ENCODE data around the gene MED15.
"Not testable (repeated sequence)": the region's sequence is repeated elsewhere in the genome, so short reads cannot be mapped to it uniquely, and the experiment has no call there.

MED15 gene

DNA sequence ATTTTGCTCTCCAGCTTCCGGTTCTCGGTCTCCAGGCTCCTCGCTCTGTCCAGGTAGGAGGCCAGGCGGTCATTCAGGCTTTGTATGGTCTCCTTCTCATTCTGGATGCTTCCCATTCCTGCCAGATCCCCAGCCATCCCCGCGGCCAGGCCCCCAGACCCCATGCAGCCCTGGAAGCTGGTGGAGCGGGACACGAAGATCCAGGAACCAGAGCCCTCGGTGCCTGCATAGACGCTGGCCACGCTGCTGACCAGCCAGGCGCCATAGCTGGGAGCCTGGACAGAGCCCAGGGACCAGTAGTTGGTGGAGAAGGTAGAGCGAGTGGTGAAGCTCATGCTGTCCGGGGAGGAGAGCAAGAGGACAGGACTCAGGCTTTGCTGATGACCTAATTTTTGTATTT is 23.6 kb upstream of the MED15 start:
- DNase-seq: no peak

DNA sequence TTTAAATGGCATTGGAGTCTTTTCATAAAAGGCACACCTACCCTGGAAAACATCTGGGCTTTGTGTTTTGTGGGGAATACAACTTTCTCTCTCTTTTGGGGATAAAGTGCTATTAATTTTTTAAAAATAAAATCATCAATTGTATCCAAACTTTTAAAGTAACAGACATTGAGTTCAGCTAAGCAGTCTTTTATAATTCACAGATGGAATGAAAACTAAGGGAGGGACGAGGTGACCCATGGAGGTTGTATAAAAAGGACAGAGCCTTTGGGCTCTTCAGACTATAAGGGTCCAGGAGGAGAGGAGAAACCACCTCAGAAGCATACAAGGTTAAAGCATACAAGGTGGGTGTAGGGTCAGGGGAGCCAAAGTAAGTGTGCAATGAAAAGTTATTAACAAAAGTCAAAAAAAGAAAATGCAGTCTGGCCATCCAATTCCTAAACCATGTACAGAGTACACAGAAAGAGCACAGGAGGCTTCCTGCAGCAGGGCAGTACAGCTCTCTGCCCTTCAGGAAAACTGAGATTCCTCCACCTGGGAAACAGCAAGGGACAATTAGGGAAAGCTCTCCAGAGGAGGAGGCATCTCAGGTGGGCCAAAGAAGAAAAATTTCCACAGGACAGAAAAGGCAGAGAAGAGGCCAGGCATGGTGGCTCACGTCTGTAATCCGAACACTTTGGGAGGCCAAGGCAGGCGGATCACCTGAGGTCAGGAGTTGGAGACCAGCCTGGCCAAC is 22.3 kb upstream of the MED15 start:
- DNase-seq: no peak

DNA sequence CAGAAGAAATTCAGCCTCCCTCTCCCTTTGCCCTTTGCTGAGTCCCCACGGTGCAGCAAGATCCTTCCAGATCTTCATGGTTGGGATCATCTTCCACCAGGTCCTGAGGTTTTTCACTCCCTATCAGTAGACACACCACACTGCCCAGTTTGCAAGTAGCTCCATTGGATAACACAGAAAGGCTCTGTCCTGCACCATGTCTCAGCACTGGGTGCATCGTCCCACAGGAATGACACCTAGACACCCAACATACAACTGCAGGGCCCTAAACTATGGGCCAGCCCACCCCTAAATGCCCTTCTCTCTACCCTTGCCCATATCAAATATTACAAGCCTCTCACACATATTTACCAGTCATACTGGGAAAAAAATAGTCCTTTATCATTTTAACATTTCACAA is 21.2 kb upstream of the MED15 start:
- DNase-seq: no peak

DNA sequence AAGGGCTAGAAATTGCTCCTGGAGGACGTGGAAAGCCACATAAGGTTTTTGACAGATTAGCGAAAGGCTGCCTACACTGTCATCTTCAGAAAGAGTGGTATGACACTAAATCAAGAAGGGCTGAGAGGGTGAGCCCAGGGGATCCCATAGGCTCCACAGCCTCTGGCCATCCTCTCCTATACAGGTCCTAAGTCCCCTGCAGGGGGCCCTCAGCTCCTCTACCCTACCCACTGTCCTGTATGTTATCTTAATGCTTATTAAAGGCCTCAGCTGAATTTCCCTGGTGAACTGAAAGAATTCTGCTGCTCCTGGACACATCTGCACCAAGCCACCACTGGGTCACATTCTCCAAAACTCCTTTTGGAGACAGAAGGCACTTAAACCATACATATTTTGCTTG is 19.7 kb upstream of the MED15 start:
- no peak for DNase-seq

DNA sequence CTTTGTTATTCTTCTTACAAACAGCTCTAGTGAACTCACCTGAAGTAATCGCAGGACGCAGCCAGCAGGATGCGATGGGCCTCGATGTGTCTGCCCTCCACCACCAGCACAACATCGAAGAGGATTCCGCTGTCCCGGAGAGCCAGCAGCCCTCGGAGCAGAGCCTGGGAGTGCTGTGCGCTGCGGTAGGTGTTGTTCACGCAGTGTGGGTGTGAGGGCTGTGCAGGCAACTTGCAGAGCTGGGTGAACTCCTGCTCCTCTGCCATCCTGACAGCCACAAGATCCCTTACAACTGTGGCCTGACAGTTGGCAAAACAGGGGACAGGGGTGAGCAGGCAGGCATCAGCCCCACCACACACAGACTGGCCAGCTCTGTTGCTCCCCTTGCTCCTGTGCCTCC is 18.5 kb upstream of the MED15 start:
- DNase-seq: no peak

DNA sequence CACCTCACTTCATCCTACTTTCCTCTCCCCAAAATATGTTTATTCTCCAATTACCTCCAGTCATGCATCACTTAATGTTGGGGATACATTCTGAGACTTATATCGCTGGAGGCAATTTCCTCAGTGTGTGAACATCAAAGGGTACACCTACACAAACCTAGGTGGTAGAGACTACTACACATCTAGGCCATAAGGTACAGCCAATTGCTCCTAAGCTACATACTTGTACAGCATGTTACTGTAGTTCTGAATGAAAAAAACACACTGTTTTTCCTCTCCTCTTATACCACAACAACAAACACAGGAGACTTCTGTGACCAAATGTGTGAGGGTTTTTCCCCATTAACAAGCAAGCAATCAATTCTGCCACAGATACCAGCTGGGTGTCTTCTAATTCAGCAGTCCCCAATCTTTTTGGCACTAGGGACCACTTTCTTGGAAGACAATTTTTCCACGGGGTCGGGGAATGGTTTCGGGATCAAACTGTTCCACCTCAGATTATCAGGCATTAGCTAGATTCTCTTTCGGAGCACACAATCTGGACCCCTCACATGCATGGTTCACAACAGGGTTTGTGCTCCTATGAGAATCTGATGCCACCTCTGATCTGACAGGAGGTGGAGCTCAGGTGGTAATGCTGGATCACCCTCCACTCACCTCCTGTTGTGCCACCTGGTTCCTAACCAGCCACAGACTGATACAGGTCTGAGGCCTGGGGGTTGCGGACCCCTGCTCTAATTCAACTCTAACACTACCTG is 17.0 kb upstream of the MED15 start:
- DNase-seq: no peak

DNA sequence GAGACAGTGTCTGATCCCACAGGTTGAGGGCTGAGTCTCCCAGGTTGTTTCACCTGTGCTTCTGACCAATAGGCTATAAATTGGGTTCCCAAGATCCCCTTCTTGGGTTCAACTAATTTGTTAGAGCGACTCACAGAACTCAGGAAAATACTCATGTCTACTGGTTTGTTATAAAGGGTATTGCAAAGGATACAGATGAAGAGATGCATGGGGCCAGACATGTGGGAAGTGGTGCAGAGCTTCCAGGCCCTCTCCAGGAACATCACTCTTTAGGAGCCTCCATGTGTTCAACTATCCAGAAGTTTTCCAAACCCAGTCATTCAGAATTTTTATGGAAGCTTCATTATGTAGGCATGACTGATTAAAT is 16.5 kb upstream of the MED15 start:
- no peak for DNase-seq

DNA sequence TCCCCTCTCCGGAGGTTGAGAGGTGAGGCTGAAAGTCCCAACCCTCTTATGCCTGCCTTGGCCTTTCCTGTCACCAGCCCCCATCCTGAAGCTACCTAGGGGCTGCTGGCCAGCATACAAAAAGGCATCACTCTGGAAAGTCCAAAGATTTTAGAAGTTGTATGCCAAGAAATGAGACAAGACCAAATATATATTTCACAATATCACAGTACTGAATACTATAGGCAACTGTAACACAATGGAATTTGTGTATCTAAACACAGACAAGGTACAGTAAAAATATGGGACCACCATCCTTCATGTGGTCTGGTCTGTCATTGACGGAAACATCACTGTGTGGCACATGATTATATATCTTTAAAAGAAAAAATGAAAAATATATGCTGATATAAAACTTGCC is 16.1 kb upstream of the MED15 start:
- DNase-seq: no peak

DNA sequence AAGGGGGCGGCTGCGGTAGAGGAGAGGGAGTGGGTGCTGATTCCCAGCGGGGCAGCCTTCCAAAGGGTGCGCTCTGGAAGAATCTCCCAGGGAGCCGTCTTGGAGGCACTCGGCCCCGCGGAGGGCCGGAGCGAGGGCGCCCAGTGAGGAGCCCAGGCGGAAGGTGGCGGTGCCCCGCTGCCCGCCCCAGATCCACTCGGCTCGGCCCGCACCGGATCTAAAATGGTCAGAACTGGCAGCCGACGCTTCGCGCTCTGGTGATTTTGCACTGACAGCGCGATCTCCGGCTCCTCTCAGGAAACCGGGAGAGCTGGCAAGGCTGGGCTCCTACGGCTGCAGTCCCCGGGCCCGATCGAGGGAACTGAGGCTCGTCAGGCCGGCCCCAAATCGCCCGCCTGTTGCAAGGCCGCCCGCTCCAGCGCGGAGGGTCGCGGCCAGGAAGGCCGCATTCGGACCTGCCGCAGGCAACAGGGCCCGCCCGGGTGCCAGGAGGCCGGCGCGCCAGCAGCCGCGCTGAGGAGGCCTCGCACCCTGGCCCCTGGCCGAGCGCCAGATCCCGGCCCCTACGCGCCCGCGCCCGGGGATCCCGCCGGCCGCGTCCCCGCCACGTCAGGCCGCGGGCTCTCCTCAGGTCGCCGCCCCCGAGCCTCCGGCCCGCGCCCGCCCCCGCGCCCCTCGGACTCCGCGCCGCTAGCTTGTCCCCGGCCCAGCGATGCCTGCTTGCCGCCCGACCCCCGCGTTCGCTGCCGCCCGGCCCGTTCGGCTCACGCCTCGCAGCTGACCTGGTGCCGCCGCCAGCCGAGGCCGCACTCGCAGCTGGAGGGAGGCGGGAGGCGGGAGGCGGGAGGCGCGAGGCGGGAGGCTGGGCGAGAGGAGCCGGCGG is 12.2 kb upstream of the MED15 start, which contains the start of gene KLHL22:
KLHL22 (minus strand) TSS at position 818 of the 883 bp plus-strand sequence. CDS start 6,584 bp downstream, outside the sequence.
- no peak for DNase-seq

DNA sequence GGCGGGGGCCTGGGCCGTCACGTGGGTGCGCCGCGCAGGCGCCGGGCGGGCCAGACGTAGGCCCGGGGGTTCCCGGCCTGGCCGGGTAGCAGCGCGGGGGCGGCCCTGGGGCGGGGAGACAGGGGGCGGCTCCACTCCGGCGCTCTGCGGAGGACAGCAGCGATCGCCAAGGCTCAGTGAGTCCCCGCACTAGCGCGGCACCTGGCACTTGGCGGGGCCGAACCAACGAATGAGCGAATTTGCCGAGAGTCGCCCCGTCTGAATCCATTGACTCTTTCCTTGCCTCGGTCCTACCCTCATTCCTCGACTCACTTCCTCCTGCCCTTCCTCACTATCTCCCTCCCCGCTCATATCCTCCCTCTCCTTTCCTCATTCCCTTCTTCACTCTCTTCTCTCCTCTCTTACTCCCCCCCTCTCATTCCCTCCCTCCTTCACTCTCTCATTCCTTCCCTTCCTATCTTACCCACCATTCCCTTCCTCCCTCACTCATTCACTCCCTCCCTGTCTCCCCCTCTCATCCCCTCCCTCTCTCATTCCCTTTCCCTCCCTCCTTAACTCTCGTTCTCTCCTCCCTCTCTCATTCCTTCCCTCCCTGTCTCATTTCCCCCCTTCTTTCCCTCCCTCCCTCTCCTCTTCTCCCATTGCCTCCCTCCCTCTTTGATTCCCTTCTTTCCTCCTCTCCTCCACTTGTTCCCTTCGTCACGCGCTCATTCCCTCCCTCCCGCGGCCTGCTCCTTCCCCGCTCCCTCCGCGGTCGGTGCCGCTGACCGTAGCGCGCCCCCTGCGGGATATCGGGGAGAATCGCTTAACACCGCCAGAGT is 11.3 kb upstream of the MED15 start:
- peak; percentile 44 for DNase-seq

DNA sequence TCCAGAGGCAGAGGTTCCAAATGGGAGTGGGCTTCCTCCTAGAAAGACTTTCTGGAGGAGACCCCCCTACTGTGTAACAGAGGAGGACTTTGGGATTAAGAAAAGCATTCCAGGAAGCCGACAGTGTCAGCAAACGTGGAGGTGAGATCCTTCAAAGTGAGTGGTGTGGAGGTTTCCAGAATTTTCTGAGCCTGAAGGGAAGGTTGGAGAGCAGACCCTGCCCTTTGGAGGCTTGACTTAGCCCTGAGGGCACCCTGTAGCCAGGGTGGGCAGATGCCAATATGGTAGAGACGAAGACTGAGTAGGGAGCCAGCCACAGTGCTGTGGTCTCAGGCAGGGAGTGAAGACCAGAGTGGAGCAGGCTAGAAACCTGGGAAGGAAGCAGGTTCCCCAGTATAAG is 10.0 kb upstream of the MED15 start:
- DNase-seq: no peak

DNA sequence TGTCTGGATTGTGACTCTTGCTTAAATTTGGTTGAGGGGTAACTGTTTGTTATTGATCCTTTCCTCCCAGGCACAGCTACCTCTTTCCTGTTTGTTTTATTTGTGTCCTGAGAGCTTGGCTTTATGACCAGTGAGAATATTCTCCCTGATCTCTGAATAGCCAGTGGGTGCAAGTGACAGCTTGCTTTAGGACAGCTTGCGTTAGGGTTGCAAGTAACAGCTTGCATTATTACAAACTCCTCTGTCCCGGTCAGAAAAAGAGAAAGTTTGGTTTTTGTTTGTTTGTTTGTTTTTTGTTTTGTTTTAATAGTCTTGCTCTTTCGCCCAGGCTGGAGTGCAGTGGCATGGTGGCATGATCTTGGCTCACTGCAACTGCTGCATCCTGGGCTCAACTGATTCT is 8.5 kb upstream of the MED15 start:
- no peak for DNase-seq

DNA sequence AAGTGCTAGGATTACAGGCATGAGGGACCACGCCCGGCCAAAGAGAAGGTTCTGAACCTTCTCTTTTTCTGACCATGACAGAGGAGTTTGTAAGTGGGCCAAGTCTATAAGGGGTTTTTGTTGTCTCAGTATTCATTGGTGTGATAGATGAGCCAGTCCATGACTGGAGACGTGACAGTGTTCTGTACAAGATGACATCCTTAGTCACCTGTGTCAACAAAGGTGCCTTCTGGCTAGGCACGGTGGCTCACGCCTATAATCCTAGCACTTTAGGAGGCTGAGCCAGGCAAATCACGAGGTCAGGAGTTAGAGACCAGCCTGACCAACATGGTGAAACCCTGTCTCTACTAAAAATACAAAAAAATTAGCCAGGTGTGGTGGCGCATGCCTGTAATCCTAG is 7.6 kb upstream of the MED15 start:
- no peak for DNase-seq

DNA sequence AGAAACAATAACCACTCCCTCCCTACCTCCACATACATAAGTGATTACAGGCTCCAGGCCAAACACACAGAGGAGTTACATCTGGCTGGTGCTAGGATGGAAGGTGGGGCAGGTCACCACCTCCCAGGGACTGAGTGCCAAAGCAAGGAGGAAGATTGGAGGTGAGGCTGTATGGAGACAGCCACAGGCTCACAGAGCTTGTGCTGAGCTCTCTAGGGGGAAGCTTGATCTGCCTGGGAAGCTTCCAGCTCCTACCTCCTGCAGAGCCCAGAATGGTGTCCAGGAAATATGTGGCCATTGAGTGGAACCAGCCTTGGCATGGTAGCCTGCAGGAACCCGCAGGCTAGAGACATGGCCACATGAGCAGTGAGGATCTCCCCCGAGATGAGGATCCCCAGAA is 3.6 kb upstream of the MED15 start:
- DNase-seq: no peak

DNA sequence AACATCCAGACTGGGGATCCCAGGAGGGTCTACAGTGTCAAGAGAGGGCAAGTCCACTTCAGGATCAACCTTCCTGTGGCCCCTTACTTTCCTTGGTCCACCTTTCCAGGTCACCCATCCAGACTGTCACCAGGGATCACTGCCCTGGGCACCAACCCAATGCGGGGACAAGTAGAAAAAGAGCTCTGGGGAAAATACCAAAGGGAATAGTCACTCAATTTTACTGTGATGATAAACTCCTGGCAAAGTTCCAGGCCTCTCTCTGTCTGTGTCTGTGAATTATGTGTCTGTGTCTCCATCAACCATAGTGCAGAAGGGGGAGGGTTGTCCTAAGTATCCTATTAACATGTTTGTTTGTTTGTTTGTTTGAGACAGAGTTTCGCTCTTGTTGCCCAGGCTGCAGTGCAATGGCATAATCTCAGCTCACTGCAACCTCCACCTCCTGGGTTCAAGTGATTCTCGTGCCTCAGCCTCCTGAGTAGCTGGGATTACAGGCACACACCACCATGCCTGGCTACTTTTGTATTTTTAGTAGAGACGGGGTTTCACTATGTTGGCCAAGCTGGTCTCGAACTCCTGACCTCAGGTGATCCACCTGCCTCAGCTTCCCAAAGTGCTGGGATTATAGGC is 3.0 kb upstream of the MED15 start:
- DNase-seq: not testable (repeated sequence)

DNA sequence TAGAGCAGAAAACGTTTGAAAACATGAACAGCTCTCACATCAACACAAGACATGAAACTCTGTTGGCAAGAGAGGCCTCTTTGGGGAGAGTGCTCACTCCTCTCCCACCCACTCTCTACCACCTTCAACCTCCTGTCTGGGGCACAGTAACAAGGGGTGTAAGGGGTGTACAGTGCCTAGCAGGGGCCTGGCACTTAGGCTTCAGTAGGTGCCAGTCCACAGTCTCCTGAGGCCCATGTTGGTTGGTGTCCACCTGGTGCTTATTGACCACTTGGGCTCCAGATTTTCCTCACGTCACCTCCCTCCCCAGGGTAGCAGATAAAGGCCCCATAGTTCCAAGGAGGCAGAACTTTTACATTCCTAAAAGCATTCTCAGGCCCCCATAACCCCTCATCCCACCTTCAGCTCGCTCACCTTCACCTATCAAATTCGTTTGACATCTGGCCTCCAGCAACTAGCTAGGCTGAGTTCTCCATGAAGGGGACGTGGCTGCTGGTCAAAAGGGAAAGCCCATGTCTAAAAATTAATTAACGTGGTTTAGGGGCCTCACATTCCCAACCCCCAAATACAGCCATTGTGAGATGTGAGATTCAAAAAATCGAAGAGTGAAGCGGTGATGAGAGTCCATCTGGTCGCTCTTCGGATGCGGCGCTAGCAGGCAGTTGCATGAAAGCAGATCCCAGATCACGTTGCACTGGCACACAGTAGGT is 712 bp upstream of the MED15 start:
- no peak for DNase-seq

DNA sequence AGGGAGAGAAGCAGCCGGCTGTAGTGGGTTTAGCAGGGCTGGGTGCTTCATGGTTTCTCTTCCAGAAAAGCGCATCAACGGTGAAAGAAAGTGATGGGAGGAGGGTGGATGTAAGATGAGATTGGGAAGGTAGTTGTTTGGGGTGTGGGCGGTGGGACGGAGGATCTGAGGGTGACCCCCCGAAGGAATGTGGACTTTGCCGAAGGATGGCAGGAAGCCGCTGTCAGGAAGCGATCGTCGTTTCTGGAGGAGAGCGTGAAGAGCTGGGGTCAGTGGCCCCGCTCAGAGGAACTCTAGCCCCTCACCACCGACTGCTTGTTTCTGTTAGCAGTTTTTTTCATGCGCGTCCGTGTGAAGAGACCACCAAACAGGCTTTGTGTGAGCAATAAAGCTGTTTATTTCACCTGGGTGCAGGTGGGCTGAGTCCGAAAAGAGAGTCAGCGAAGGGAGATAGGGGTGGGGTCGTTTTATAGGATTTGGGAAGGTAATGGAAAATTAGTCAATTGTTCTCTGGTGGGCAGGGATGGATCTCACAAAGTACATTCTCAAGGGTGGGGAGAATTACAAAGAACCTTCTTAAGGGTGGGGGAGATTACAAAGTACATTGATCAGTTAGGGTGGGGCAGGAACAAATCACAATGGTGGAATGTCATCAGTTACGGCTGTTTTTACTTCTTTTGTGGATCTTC is 801 bp downstream of the MED15 start:
- DNase-seq: not testable (repeated sequence)

DNA sequence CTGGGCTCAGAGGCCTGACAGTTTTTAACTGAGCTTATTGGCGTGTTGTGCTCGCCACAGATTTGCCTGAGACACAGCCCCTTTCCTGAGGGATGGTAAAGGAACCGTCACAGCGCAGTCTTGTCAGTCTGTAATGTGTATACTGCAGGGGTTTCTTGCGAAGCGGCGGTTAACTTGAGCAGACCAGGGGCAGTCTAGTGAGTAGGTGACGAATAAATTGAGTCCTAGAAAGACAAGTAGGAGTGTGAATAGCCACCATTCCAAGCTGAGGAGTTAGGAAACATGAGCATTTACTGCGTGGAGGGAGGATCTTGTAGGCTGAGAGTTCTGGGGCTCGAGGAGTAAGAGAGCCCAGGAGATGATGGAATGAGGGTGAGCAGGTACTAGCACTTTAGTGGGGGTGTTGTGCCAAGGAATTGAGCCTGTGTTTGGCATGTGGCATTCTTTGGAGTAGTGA is 1.4 kb downstream of the MED15 start:
- DNase-seq: no peak

DNA sequence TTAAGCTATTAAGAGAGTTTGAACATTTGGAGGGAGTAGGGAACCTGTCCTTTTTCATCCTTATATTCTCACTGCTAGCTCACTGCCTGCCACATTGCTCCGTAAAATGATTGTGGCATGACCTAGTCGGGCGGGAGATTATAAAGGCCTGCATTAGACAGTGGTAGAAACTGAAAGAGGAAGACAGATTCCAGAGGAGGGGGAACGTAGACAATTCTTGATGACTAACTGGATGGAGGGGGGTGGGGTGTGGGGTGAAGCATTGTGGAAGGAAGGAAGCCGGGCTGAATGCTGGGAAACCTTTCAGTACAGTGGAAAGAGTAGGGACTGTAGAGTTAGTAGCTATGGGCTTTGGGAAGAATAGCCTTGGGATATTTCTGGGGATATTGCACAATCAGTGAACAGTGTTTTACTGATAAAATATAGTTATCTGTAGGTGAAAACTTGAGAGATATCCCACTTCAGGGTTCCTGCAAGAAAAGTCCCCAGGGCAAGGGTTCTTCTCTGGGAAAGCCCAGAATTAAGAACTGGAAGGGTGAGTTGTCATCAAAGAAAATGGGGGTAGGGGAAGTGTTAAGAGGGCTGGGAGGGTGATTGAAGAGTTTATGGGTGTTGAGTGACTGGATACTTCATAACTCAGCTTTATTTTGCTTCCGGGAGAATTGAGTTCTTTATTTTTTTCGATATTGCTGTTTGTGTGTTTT is 2.1 kb downstream of the MED15 start:
- DNase-seq: no peak
